Pancreas (tissue), 10 donors: ENCODE results near the gene ZNF83. TPM values are rescaled to one million over a fixed set of nuclear protein-coding genes. Genes with fewer than 3 reads are reported as not detected.

Experiments used
- ATAC-seq, 4 donors: fragments of 200-7000 bp; cut with Tn5 transposase; one replicate each; pipeline versions ENCODE4 v1.8.0 to v1.9.1; 2020; ENCODE audit warnings: mild to moderate bottlenecking in 4 of 4, moderate library complexity in 4 of 4
- DNase-seq, 6 donors: peaks; one replicate each; pipeline ENCODE4 v3.0.0-alpha.2; 2020
- FAIRE-seq: peaks from 2 replicates; lab custom pipeline; 2012; peaks lifted over from hg19 to GRCh38; lab: Jason Lieb, UNC
- H3K27ac ChIP-seq, 4 donors: fragments of 200-600 bp; sonication (generic); 1 replicate in 3 of 4; 2 replicates in 1 of 4; pipeline versions ENCODE4 v1.5.0 to v1.8.0; 2020
- H3K27me3 ChIP-seq, 4 donors: fragments of 200-600 bp; one replicate each; pipeline ENCODE4 v1.8.0; 2021
- H3K36me3 ChIP-seq, 3 donors: fragments of 200-600 bp; sonication (generic) in 1 of 3; one replicate each; pipeline versions ENCODE4 v1.5.0 to v1.8.0; 2020 to 2021
- H3K4me1 ChIP-seq, 3 donors: fragments of 200-600 bp; one replicate each; pipeline ENCODE4 v1.8.0; 2021
- H3K4me3 ChIP-seq, 4 donors: fragments of 200-600 bp; sonication (generic) in 2 of 4; one replicate each; pipeline versions ENCODE4 v1.5.0 to v1.8.0; 2020 to 2021
- H3K9me3 ChIP-seq, 4 donors: fragments of 200-600 bp; one replicate each; pipeline ENCODE4 v1.8.0; 2021
- WGBS, 2 donors: extraction: QIAGEN DNeasy Blood & Tissue Kit; methylation state at CpG; one replicate each; pipeline ENCODE4 v1.1.7; 2013; 5-methylcytosine and 5-hydroxymethylcytosine counted together
- intact Hi-C, 3 donors: fragments of 100-400 bp; cut with DNase I; formaldehyde crosslinking; loops; one replicate each; pipeline versions ENCODE4 v1.11.1 to v1.14.2; 2022
- polyA plus RNA-seq, 2 donors: library from polyadenylated mRNA; stranded (reverse); fragments of 200-250 nt; gene quantifications; one replicate each; pipeline ENCODE4 v1.2.3, GENCODE V29; 2013
- total RNA-seq, 6 donors: library from RNA; stranded (reverse); fragmentation: NEBNext Ultra II Directional in 4 of 6; extraction: Animal tissue kit (Norgen Biotek cat#: 25700) in 4 of 6; gene quantifications; one replicate each; pipeline versions ENCODE4 v1.2.1 to v1.2.4, GENCODE V29; 2021 to 2023
- TF ChIP-seq, protein P1 (sequence below), 4 donors: fragments of 200-600 bp; sonication (generic) in 3 of 4; IDR thresholded peaks; one replicate each; pipeline versions ENCODE4 v1.5.0 to v1.8.0; 2021; ENCODE audit warnings: antibody characterized with exemption in 4 of 4
- donor health status: healthy with polysubstance abuse.
- donor health status: DM: no; HTN: no; CAD: no; lungs with moderate emphysema.
- donor health status: DM: no; HTN: no; CAD: no.
- donor health status: control.
- donor health status: control.
- donor health status: Bipolar disorder and iron deficiency.
- donor health status: DM: yes; HTN: yes; CAD: no.
- donor health status: DM: no; HTN: no; CAD: no.
- donor health status: DM: no; HTN: no; CAD: no.
- donor health status: DM: yes; HTN: yes; CAD: no.

ZNF83 gene
- total and polyA plus RNA-seq, 8 donors = 8.7 to 86.8 (median 20.3) TPM

- TF ChIP-seq, protein P1, sequence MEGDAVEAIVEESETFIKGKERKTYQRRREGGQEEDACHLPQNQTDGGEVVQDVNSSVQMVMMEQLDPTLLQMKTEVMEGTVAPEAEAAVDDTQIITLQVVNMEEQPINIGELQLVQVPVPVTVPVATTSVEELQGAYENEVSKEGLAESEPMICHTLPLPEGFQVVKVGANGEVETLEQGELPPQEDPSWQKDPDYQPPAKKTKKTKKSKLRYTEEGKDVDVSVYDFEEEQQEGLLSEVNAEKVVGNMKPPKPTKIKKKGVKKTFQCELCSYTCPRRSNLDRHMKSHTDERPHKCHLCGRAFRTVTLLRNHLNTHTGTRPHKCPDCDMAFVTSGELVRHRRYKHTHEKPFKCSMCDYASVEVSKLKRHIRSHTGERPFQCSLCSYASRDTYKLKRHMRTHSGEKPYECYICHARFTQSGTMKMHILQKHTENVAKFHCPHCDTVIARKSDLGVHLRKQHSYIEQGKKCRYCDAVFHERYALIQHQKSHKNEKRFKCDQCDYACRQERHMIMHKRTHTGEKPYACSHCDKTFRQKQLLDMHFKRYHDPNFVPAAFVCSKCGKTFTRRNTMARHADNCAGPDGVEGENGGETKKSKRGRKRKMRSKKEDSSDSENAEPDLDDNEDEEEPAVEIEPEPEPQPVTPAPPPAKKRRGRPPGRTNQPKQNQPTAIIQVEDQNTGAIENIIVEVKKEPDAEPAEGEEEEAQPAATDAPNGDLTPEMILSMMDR (IDR thresholded peaks at IDR 0.05) = no peak
- no peaks in the 10 kb centered on the region for H3K4me1 ChIP-seq
- DNase-seq (no peak), FAIRE-seq (no peak), ATAC-seq (peak in 1 of 4 donors; percentile 46)
- intact Hi-C loops = no loop called here
- H3K27me3 ChIP-seq = no peaks in the 10 kb centered on the region
- H3K9me3 ChIP-seq = no peaks in the 10 kb centered on the region
- H3K27ac ChIP-seq = peak overlapping the region in 1 of 4 donors; percentile 8
- H3K36me3 ChIP-seq = no peaks in the 10 kb centered on the region
- no peak overlapping the region for H3K4me3 ChIP-seq
- 91 to 96% methylated on average over 6 of the region's 6 CpGs for WGBS, 2 donors
Measured at GRCh38 chr19:52665529-52665928, 27.4 kb upstream of the ZNF83 start.

GRCh38 chr19:52665027-52665426 lies 26.9 kb upstream of the ZNF83 start:
- H3K9me3 ChIP-seq = no peaks in the 10 kb centered on the region
- H3K4me1 ChIP-seq = no peaks in the 10 kb centered on the region
- intact Hi-C loops = no loop called here
- H3K27ac ChIP-seq = peak overlapping the region in 1 of 4 donors; percentile 8
- no peaks in the 10 kb centered on the region for H3K27me3 ChIP-seq
- WGBS, 2 donors = 93 to 95% methylated on average over 4 of the region's 4 CpGs
- no peak overlapping the region for H3K4me3 ChIP-seq
- DNase-seq (no peak), FAIRE-seq (no peak), ATAC-seq (no peak)
- no peaks in the 10 kb centered on the region for H3K36me3 ChIP-seq
- TF ChIP-seq, protein P1 (IDR thresholded peaks at IDR 0.05) = no peak

DNA sequence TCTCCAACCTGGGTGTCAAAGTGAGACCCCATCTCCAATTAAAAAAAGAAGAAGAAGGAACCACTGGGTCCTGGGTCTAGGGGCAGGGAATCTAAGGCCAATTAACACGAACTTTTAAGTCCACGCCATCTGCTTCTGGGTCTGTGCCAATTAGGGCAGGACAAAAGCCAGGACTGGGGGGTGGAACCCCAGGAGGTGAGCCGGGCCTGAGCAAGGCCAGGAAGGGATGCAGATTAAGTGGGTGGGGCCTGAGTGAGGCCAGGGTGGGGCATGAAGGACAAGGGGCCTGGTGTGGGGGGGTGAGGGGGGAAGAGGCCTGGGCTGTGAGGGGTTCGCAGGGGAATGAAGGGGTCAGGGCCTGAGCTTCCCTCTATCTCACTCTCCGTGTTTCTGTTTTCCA lies 26.3 kb upstream of the ZNF83 start:
- FAIRE-seq = no peak
- intact Hi-C loops = no loop called here
- TF ChIP-seq, protein P1 (IDR thresholded peaks at IDR 0.05) = no peak
- H3K4me3 ChIP-seq = no peak overlapping the region
- H3K27ac ChIP-seq = no peak overlapping the region
- WGBS, 2 donors = 77 to 81% methylated on average over 5 of the region's 5 CpGs
- no peaks in the 10 kb centered on the region for H3K27me3 ChIP-seq
- H3K4me1 ChIP-seq = no peaks in the 10 kb centered on the region
- no peaks in the 10 kb centered on the region for H3K9me3 ChIP-seq
- no peaks in the 10 kb centered on the region for H3K36me3 ChIP-seq
- ATAC-seq = no peak
- DNase-seq = no peak

DNA sequence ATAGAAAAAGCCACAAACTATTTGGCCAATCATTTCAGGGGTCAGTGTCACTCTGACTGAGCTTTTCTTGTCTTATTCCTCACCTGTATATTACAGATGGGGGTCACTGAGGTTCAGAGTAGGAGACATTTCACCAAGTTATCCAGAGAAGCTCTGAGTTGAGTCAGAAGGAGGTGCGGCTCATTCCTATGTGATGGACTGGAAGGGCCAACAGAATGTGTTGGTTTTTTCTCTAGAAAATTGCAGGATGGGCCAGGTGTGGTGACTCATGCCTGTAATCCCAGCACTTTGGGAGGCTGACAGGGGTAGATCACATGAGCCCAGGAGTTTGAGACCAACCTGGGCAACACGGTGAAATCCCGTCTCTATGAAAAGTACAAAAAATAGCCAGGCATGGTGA lies 24.5 kb upstream of the ZNF83 start:
- intact Hi-C loops = no loop called here
- TF ChIP-seq, protein P1 (IDR thresholded peaks at IDR 0.05) = no peak
- H3K27me3 ChIP-seq = no peaks in the 10 kb centered on the region
- no peak for DNase-seq
- FAIRE-seq = no peak
- no peaks in the 10 kb centered on the region for H3K9me3 ChIP-seq
- no peaks in the 10 kb centered on the region for H3K4me1 ChIP-seq
- H3K36me3 ChIP-seq = no peaks in the 10 kb centered on the region
- WGBS, 2 donors = 78 to 95% methylated on average over 3 of the region's 3 CpGs
- no peak overlapping the region for H3K4me3 ChIP-seq
- ATAC-seq = no peak
- H3K27ac ChIP-seq = no peak overlapping the region

GRCh38 chr19:52660981-52661380 lies 22.8 kb upstream of the ZNF83 start:
- Histone ChIP-seq H3K9me3 (no peaks in the 10 kb centered on the region), H3K36me3 (no peaks in the 10 kb centered on the region), H3K27ac (no peak overlapping the region), H3K27me3 (no peaks in the 10 kb centered on the region), H3K4me3 (no peak overlapping the region), H3K4me1 (no peaks in the 10 kb centered on the region)
- FAIRE-seq (no peak), ATAC-seq (no peak), DNase-seq (no peak)
- 64 to 81% methylated on average over 3 of the region's 3 CpGs for WGBS, 2 donors
- intact Hi-C loops = no loop called here
- TF ChIP-seq, protein P1 (IDR thresholded peaks at IDR 0.05) = no peak
